Measurements from ENCODE around the gene AGAP3. TPM values are rescaled to one million over a fixed set of nuclear protein-coding genes. Genes with fewer than 3 reads are reported as not detected.
A peak's percentile ranks its signal among the peaks of the same experiment; 100 is the strongest.
"Not testable (repeated sequence)": the region's sequence is repeated elsewhere in the genome, so short reads cannot be mapped to it uniquely, and the experiment has no call there.

AGAP3 gene
- polyA plus RNA-seq, 3 donors, result 6.4 to 133 (median 6.8) TPM

DNA sequence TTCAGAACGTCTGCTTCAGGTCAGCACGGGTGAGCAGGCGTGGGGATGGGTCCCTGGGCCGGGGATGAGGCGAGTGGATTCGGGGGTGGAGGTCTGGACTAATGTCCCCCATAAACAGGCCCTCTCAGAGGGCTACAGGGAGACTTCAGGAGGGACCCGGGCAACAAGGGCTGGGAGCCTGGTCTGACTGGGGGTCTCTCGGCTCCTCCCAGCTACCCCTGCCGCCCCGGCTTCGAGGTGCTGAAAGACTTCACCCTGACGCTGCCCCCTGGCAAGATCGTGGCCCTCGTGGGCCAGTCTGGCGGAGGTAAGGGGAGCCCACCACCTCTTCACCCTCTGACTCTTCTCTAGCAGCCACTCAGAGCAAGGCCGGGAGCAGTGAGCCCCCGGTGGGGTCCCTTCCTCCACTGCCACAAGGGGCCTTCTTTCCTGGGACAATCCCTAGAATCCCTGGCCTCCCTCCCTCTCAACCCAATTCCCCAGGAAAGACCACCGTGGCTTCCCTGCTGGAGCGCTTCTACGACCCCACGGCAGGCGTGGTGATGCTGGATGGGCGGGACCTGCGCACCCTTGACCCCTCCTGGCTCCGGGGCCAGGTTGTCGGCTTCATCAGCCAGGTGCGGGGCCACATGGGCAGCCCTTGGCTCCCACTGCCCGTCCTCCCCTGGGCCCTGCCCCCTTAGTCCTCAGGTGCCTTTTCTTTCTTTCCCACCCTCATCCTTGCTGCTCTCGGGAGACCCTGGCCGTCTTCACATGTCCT lies 45.5 kb upstream of the AGAP3 start:
- Mint-ChIP-seq H3K4me1 (peaks cover 17% of the 10 kb centered on the region), H3K27me3 (ENCODE audit: low read depth in 3 of 3) (peaks cover 0 to 6% (median 0%) of the 10 kb centered on the region in 3 donors), H3K4me3 (no peak overlapping the region), H3K36me3 (peaks cover 19 to 44% of the 10 kb centered on the region in 2 donors), H3K9me3 (peaks cover 0 to 2% (median 0%) of the 10 kb centered on the region in 7 donors), H3K27ac (peak overlapping the region in 2 of 7 donors; percentile 56 to 74)
- no peaks in the 10 kb centered on the region for H3K79me2 ChIP-seq (ENCODE audit: insufficient read depth, low read length)
- 96% methylated on average over 26 of the region's 30 CpGs for WGBS (ENCODE audit: insufficient coverage)
- no peaks in the 10 kb centered on the region for H4K20me1 ChIP-seq (ENCODE audit: insufficient read depth, low read length)
- H3K27me3 ChIP-seq (ENCODE audit: control insufficient read depth in 2 of 2, insufficient read depth in 2 of 2, low read length in 2 of 2), result no peaks in the 10 kb centered on the region
- TF ChIP-seq, protein P1, sequence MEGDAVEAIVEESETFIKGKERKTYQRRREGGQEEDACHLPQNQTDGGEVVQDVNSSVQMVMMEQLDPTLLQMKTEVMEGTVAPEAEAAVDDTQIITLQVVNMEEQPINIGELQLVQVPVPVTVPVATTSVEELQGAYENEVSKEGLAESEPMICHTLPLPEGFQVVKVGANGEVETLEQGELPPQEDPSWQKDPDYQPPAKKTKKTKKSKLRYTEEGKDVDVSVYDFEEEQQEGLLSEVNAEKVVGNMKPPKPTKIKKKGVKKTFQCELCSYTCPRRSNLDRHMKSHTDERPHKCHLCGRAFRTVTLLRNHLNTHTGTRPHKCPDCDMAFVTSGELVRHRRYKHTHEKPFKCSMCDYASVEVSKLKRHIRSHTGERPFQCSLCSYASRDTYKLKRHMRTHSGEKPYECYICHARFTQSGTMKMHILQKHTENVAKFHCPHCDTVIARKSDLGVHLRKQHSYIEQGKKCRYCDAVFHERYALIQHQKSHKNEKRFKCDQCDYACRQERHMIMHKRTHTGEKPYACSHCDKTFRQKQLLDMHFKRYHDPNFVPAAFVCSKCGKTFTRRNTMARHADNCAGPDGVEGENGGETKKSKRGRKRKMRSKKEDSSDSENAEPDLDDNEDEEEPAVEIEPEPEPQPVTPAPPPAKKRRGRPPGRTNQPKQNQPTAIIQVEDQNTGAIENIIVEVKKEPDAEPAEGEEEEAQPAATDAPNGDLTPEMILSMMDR (IDR thresholded peaks at IDR 0.05), result no peak
- H3K4me3 ChIP-seq (replicated peaks in 1 of 3; ENCODE audit: low read depth in 2 of 3, low read length in 3 of 3), result no peak overlapping the region
- H3K9ac ChIP-seq (ENCODE audit: insufficient read depth, low read length, poor library complexity, severe bottlenecking), result no peak overlapping the region
- no peak overlapping the region for H2AFZ ChIP-seq (ENCODE audit: insufficient read depth, low read depth, low read length, poor library complexity, severe bottlenecking)
- peaks cover 13 to 18% of the 10 kb centered on the region in 2 donors for H3K36me3 ChIP-seq (replicated peaks in 1 of 2; ENCODE audit: control insufficient read depth in 1 of 2, insufficient read depth in 2 of 2, low read length in 2 of 2)
- no peak for DNase-seq
- H3K4me1 ChIP-seq (ENCODE audit: control insufficient read depth in 1 of 2, insufficient read depth in 2 of 2, low read length in 2 of 2), result peaks cover 10 to 15% of the 10 kb centered on the region in 2 donors
- no peak overlapping the region for H3K27ac ChIP-seq (ENCODE audit: low read depth in 1 of 2, low read length in 2 of 2)
- no peaks in the 10 kb centered on the region for H3K9me3 ChIP-seq (replicated peaks in 1 of 2; ENCODE audit: control insufficient read depth in 1 of 2, insufficient read depth in 1 of 2, low read length in 2 of 2)
- intact Hi-C loops (cut with micrococcal nuclease), result no loop called here
- no peak overlapping the region for H3K4me2 ChIP-seq (replicated peaks; ENCODE audit: extremely low read depth, low read length, poor library complexity, severe bottlenecking)

DNA sequence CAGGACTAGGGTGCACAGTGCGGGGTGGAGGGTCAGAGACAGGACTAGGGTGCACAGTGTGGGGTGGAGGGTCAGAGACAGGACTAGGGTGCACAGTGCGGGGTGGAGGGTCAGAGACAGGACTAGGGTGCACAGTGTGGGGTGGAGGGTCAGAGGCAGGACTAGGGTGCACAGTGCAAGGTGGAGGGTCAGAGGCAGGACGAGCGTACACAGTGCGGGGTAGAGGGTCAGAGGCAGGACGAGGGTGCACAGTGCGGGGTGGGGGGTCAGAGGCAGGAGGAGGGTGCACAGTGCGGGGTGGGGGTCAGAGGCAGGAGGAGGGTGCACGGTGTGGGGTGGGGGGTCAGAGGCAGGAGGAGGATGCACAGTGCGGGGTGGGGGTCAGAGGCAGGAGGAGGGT lies 42.8 kb upstream of the AGAP3 start:
- H3K9me3 Mint-ChIP-seq; H3K79me2 ChIP-seq (ENCODE audit: insufficient read depth, low read length); H2AFZ ChIP-seq (ENCODE audit: insufficient read depth, low read depth, low read length, poor library complexity, severe bottlenecking); H3K27me3 Mint-ChIP-seq (ENCODE audit: low read depth in 3 of 3); H3K27me3 ChIP-seq (ENCODE audit: control insufficient read depth in 2 of 2, insufficient read depth in 2 of 2, low read length in 2 of 2); H3K4me3 ChIP-seq (replicated peaks in 1 of 3; ENCODE audit: low read depth in 2 of 3, low read length in 3 of 3); H3K4me3 Mint-ChIP-seq; H3K27ac Mint-ChIP-seq; H3K9ac ChIP-seq (ENCODE audit: insufficient read depth, low read length, poor library complexity, severe bottlenecking); H3K9me3 ChIP-seq (replicated peaks in 1 of 2; ENCODE audit: control insufficient read depth in 1 of 2, insufficient read depth in 1 of 2, low read length in 2 of 2); H3K27ac ChIP-seq (ENCODE audit: low read depth in 1 of 2, low read length in 2 of 2); H3K4me2 ChIP-seq (replicated peaks; ENCODE audit: extremely low read depth, low read length, poor library complexity, severe bottlenecking); H4K20me1 ChIP-seq (ENCODE audit: insufficient read depth, low read length); DNase-seq; H3K36me3 ChIP-seq (replicated peaks in 1 of 2; ENCODE audit: control insufficient read depth in 1 of 2, insufficient read depth in 2 of 2, low read length in 2 of 2); intact Hi-C loops (cut with micrococcal nuclease): not testable (repeated sequence)
- Mint-ChIP-seq H3K36me3 (peaks cover 10 to 25% of the 10 kb centered on the region in 2 donors), H3K4me1 (peaks cover 17% of the 10 kb centered on the region)
- H3K4me1 ChIP-seq (ENCODE audit: control insufficient read depth in 1 of 2, insufficient read depth in 2 of 2, low read length in 2 of 2), result peaks cover 10 to 15% of the 10 kb centered on the region in 2 donors
- 87% methylated on average over 10 of the region's 10 CpGs for WGBS (ENCODE audit: insufficient coverage)

Data from CD14-positive monocyte (primary cell).